WTC11 (cell line): ENCODE results near the gene TIMD4. TPM values are rescaled to one million over a fixed set of nuclear protein-coding genes. Genes with fewer than 3 reads are reported as not detected.

Experiments used
- ATAC-seq: fragments of 200-7000 bp; cut with Tn5 transposase; 2 replicates; pipeline ENCODE4 v1.10.0; 2021; ENCODE audit warnings: mild to moderate bottlenecking, moderate library complexity
- CTCF ChIA-PET: fragments of 300-600 bp; sonication (Branson Sonifier 250); formaldehyde crosslinking; loops from one replicate; lab custom pipeline; 2021; ENCODE audit warnings: antibody characterized with exemption; lab: Charles Lee
- POLR2A ChIA-PET: fragments of 350-600 bp; sonication (Branson Sonifier 250); formaldehyde crosslinking; loops from one replicate; lab custom pipeline; 2021; ENCODE audit warnings: antibody characterized with exemption; lab: Charles Lee
- DNase-seq: peaks from one replicate; pipeline ENCODE4 v3.0.0; 2021; ENCODE audit warnings: low spot score
- H3K27ac Mint-ChIP-seq: 2 replicates; pipeline ENCODE4 v1.8.0; 2021; ENCODE audit warnings: mixed read lengths
- H3K27me3 Mint-ChIP-seq: 2 replicates; pipeline ENCODE4 v1.8.0; 2021; ENCODE audit warnings: low read depth, mild to moderate bottlenecking, moderate library complexity, mixed read lengths
- H3K36me3 Mint-ChIP-seq: 2 replicates; pipeline ENCODE4 v1.8.0; 2021; ENCODE audit warnings: mixed read lengths
- H3K4me1 Mint-ChIP-seq: 2 replicates; pipeline ENCODE4 v1.8.0; 2022; ENCODE audit warnings: mixed read lengths
- H3K4me3 Mint-ChIP-seq: 2 replicates; pipeline ENCODE4 v1.8.0; 2021; ENCODE audit warnings: mild to moderate bottlenecking, moderate library complexity, mixed read lengths
- H3K9me3 Mint-ChIP-seq: 2 replicates; pipeline ENCODE4 v1.8.0; 2021; ENCODE audit warnings: mixed read lengths
- CREB1 ChIP-seq: sonication (generic); formaldehyde crosslinking; IDR thresholded peaks from 2 replicates; pipeline ENCODE4 v1.8.0; 2023; ENCODE audit warnings: mild to moderate bottlenecking, missing genetic modification reagents
- CREM ChIP-seq: sonication (generic); formaldehyde crosslinking; IDR thresholded peaks from 2 replicates; pipeline ENCODE4 v1.8.1; 2022; ENCODE audit warnings: mild to moderate bottlenecking, missing genetic modification reagents, moderate library complexity
- FOXJ3 ChIP-seq: sonication (generic); formaldehyde crosslinking; IDR thresholded peaks from 2 replicates; pipeline ENCODE4 v1.9.0; 2021; ENCODE audit warnings: missing genetic modification reagents, mild to moderate bottlenecking, borderline replicate concordance
- FOXP1 ChIP-seq: sonication (generic); formaldehyde crosslinking; IDR thresholded peaks from 2 replicates; pipeline ENCODE4 v1.8.0; 2022; ENCODE audit warnings: missing genetic modification reagents, mild to moderate bottlenecking, moderate library complexity, borderline replicate concordance
- GRHL2 ChIP-seq: fragments of 250-450 bp; sonication (Bioruptor Pico); IDR thresholded peaks from 2 replicates; pipeline ENCODE4 v1.8.0; 2022; ENCODE audit warnings: mild to moderate bottlenecking, moderate library complexity; ENCODE audit not compliant: insufficient replicate concordance, severe bottlenecking
- MXD4 ChIP-seq: fragments of 250-450 bp; sonication (Bioruptor Pico); IDR thresholded peaks from 2 replicates; pipeline ENCODE4 v1.8.0; 2021; ENCODE audit warnings: mild to moderate bottlenecking, moderate library complexity, borderline replicate concordance
- MYBL2 ChIP-seq: sonication (generic); formaldehyde crosslinking; IDR thresholded peaks from 2 replicates; pipeline ENCODE4 v1.8.1; 2023; ENCODE audit warnings: mild to moderate bottlenecking, moderate library complexity, missing genetic modification reagents
- NFYB ChIP-seq: sonication (generic); formaldehyde crosslinking; conservative IDR thresholded peaks from 2 replicates; pipeline ENCODE4 v1.8.0; 2022; ENCODE audit warnings: low read depth, missing genetic modification reagents
- SOX15 ChIP-seq: fragments of 250-450 bp; sonication (Bioruptor Pico); IDR thresholded peaks from 2 replicates; pipeline ENCODE4 v1.9.0; 2021; ENCODE audit warnings: mild to moderate bottlenecking
- TEAD1 ChIP-seq: sonication (generic); formaldehyde crosslinking; IDR thresholded peaks from 2 replicates; pipeline ENCODE4 v1.8.0; 2022; ENCODE audit warnings: mild to moderate bottlenecking, missing genetic modification reagents
- ZNF219 ChIP-seq: sonication (generic); formaldehyde crosslinking; IDR thresholded peaks from 2 replicates; pipeline ENCODE4 v1.8.0; 2023; ENCODE audit warnings: missing genetic modification reagents, mild to moderate bottlenecking, borderline replicate concordance
- ZNF317 ChIP-seq: sonication (generic); formaldehyde crosslinking; IDR thresholded peaks from 2 replicates; pipeline ENCODE4 v1.8.1; 2023; ENCODE audit warnings: low read depth, mild to moderate bottlenecking, moderate library complexity, missing genetic modification reagents, borderline replicate concordance
- ZNF423 ChIP-seq: fragments of 250-450 bp; sonication (Bioruptor Pico); IDR thresholded peaks from 2 replicates; pipeline ENCODE4 v2.1.2; 2022; ENCODE audit warnings: mild to moderate bottlenecking, moderate library complexity
- total RNA-seq: library from RNA; stranded (reverse); gene quantifications from 3 replicates; pipeline ENCODE4 v1.2.3, GENCODE V29; 2021
- TF ChIP-seq, protein P1 (sequence below): sonication (generic); formaldehyde crosslinking; IDR thresholded peaks from 2 replicates; pipeline ENCODE4 v1.8.1; 2023; ENCODE audit warnings: mild to moderate bottlenecking, missing genetic modification reagents
- TF ChIP-seq, protein P2 (sequence below): fragments of 250-450 bp; sonication (Bioruptor Pico); IDR thresholded peaks from 2 replicates; pipeline ENCODE4 v1.8.0; 2021; ENCODE audit warnings: mild to moderate bottlenecking
- TF ChIP-seq, protein P3 (sequence below): sonication (generic); formaldehyde crosslinking; IDR thresholded peaks from 2 replicates; pipeline ENCODE4 v1.8.1; 2022; ENCODE audit warnings: mild to moderate bottlenecking, missing genetic modification reagents, moderate library complexity, borderline replicate concordance
- TF ChIP-seq, protein P4 (sequence below): sonication (generic); formaldehyde crosslinking; IDR thresholded peaks from 2 replicates; pipeline ENCODE4 v1.8.1; 2023; ENCODE audit warnings: mild to moderate bottlenecking, missing genetic modification reagents, moderate library complexity
- TF ChIP-seq, protein P5 (sequence below): sonication (generic); formaldehyde crosslinking; IDR thresholded peaks from 2 replicates; pipeline ENCODE4 v1.8.0; 2022; ENCODE audit warnings: mild to moderate bottlenecking, missing genetic modification reagents
- TF ChIP-seq, protein P6 (sequence below): fragments of 250-450 bp; sonication (Bioruptor Pico); IDR thresholded peaks from 2 replicates; pipeline ENCODE4 v1.9.0; 2021; ENCODE audit warnings: moderate library complexity, mild to moderate bottlenecking, inconsistent platforms, borderline replicate concordance
- TF ChIP-seq, protein P7 (sequence below): sonication (generic); formaldehyde crosslinking; IDR thresholded peaks from 2 replicates; pipeline ENCODE4 v1.8.0; 2023; ENCODE audit warnings: missing genetic modification reagents, mild to moderate bottlenecking, borderline replicate concordance
- TF ChIP-seq, protein P8 (sequence below): sonication (generic); formaldehyde crosslinking; IDR thresholded peaks from 2 replicates; pipeline ENCODE4 v1.8.1; 2023; ENCODE audit warnings: mild to moderate bottlenecking, moderate library complexity, missing genetic modification reagents

The TIMD4 gene
- total RNA-seq, 1 experiment from 2014 or later, result 0.13 TPM

DNA sequence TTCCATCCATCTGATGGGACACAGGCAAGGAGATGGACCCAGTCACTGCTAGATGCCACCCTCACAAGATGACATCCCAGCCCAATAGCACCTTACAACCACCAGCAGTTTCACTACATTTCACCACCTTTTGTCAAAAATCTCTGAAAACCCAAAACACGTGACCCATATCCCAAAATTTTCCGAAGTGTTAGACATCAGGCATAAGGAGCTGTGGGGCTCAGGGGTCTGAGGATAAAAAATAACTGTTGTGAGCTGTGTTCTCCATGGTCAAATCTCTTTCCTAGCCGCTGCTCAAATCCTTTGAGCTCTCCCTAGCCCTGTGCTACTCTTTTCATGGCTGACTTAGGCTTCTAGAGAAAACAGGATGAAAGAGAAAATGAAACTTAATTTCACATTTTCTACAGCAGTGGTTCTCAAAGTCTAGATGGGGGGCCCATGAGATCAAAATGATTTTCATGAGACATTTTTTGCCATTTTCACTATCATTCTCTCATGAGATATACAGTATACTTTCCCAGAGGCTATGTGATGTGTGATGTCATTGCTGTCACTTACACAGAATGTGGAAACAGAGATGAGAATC is 40.7 kb downstream of the TIMD4 start:
- no peak for TF ChIP-seq TEAD1 (CRISPR knock-in tag)
- no peak for TF ChIP-seq ZNF219 (CRISPR knock-in tag)
- TF ChIP-seq, protein P1, sequence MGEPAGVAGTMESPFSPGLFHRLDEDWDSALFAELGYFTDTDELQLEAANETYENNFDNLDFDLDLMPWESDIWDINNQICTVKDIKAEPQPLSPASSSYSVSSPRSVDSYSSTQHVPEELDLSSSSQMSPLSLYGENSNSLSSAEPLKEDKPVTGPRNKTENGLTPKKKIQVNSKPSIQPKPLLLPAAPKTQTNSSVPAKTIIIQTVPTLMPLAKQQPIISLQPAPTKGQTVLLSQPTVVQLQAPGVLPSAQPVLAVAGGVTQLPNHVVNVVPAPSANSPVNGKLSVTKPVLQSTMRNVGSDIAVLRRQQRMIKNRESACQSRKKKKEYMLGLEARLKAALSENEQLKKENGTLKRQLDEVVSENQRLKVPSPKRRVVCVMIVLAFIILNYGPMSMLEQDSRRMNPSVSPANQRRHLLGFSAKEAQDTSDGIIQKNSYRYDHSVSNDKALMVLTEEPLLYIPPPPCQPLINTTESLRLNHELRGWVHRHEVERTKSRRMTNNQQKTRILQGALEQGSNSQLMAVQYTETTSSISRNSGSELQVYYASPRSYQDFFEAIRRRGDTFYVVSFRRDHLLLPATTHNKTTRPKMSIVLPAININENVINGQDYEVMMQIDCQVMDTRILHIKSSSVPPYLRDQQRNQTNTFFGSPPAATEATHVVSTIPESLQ (CRISPR knock-in tag), result no peak
- no peak for TF ChIP-seq CREM (CRISPR knock-in tag)
- no peak for TF ChIP-seq SOX15 (CRISPR knock-in tag)
- Mint-ChIP-seq H3K27ac (no peak overlapping the region), H3K27me3 (no peaks in the 10 kb centered on the region; the same call in 1 of the 2 replicates), H3K9me3 (no peaks in the 10 kb centered on the region; the same call in 1 of the 2 replicates), H3K4me3 (no peak overlapping the region), H3K4me1 (peaks cover 45% of the 10 kb centered on the region), H3K36me3 (no peaks in the 10 kb centered on the region)
- ATAC-seq, result no peak
- CTCF ChIA-PET, result no interaction called here
- no peak for DNase-seq
- POLR2A ChIA-PET, result interaction anchor here (0.6 kb wide), 1 partner anchor 227 kb away, joined by 4 read pairs; no protein-coding TSS in a partner anchor

DNA sequence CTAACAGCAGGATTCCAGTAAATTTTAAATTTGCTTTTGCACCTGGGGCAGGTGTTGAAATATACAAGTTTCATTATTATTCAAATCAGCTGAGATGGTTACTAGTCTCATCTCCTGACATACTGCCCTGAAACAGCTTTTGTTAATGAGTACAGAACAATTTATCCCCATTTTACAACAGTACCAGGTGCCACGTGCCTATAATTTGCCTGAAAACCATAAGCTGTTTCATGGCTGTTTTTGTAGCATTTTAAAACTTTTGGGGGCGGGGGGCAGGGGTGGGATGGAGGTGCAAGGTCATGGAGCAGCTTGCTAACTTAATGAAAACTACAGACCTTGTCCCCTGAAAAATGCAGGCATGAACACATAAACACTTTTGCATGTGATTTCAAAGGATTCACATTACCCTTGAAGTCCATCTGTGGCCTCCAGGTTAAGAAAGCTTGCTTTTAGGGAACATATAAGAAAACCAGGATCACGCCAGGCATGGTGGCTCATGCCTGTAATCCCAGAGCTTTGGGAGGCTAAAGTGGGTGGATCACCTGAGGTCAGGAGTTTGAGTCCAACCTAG is 42.1 kb downstream of the TIMD4 start:
- no peak overlapping the region for H3K4me3 Mint-ChIP-seq
- no peaks in the 10 kb centered on the region for H3K9me3 Mint-ChIP-seq
- ChIA-PET CTCF (no interaction called here), POLR2A (no interaction called here)
- ATAC-seq (no peak), DNase-seq (no peak)
- no peaks in the 10 kb centered on the region; the same call in 1 of the 2 replicates for H3K27me3 Mint-ChIP-seq
- H3K36me3 Mint-ChIP-seq, result 0 out of 2 replicates have a peak, but pooled peaks cover 8% of the 10 kb centered on the region
- H3K4me1 Mint-ChIP-seq, result peaks cover 54% of the 10 kb centered on the region
- H3K27ac Mint-ChIP-seq, result no peak overlapping the region
- TF ChIP-seq, protein P2, sequence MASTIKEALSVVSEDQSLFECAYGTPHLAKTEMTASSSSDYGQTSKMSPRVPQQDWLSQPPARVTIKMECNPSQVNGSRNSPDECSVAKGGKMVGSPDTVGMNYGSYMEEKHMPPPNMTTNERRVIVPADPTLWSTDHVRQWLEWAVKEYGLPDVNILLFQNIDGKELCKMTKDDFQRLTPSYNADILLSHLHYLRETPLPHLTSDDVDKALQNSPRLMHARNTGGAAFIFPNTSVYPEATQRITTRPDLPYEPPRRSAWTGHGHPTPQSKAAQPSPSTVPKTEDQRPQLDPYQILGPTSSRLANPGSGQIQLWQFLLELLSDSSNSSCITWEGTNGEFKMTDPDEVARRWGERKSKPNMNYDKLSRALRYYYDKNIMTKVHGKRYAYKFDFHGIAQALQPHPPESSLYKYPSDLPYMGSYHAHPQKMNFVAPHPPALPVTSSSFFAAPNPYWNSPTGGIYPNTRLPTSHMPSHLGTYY, result no peak
- TF ChIP-seq, protein P3, sequence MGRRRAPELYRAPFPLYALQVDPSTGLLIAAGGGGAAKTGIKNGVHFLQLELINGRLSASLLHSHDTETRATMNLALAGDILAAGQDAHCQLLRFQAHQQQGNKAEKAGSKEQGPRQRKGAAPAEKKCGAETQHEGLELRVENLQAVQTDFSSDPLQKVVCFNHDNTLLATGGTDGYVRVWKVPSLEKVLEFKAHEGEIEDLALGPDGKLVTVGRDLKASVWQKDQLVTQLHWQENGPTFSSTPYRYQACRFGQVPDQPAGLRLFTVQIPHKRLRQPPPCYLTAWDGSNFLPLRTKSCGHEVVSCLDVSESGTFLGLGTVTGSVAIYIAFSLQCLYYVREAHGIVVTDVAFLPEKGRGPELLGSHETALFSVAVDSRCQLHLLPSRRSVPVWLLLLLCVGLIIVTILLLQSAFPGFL (CRISPR knock-in tag), result no peak
- TF ChIP-seq GRHL2 (CRISPR knock-in tag) (no peak), CREB1 (no peak), FOXP1 (CRISPR knock-in tag) (no peak), MXD4 (CRISPR knock-in tag) (no peak), ZNF317 (CRISPR knock-in tag) (no peak), MYBL2 (CRISPR knock-in tag) (no peak), ZNF423 (CRISPR knock-in tag) (no peak), NFYB (no peak), TEAD1 (CRISPR knock-in tag) (no peak), FOXJ3 (CRISPR knock-in tag) (no peak)
- TF ChIP-seq, protein P4, sequence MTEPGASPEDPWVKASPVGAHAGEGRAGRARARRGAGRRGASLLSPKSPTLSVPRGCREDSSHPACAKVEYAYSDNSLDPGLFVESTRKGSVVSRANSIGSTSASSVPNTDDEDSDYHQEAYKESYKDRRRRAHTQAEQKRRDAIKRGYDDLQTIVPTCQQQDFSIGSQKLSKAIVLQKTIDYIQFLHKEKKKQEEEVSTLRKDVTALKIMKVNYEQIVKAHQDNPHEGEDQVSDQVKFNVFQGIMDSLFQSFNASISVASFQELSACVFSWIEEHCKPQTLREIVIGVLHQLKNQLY (CRISPR knock-in tag), result no peak
- TF ChIP-seq, protein P5, sequence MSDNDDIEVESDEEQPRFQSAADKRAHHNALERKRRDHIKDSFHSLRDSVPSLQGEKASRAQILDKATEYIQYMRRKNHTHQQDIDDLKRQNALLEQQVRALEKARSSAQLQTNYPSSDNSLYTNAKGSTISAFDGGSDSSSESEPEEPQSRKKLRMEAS (CRISPR knock-in tag), result no peak
- TF ChIP-seq, protein P6, sequence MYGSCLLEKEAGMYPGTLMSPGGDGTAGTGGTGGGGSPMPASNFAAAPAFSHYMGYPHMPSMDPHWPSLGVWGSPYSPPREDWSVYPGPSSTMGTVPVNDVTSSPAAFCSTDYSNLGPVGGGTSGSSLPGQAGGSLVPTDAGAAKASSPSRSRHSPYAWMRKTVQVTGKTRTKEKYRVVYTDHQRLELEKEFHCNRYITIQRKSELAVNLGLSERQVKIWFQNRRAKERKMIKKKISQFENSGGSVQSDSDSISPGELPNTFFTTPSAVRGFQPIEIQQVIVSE (CRISPR knock-in tag), result no peak
- TF ChIP-seq, protein P7, sequence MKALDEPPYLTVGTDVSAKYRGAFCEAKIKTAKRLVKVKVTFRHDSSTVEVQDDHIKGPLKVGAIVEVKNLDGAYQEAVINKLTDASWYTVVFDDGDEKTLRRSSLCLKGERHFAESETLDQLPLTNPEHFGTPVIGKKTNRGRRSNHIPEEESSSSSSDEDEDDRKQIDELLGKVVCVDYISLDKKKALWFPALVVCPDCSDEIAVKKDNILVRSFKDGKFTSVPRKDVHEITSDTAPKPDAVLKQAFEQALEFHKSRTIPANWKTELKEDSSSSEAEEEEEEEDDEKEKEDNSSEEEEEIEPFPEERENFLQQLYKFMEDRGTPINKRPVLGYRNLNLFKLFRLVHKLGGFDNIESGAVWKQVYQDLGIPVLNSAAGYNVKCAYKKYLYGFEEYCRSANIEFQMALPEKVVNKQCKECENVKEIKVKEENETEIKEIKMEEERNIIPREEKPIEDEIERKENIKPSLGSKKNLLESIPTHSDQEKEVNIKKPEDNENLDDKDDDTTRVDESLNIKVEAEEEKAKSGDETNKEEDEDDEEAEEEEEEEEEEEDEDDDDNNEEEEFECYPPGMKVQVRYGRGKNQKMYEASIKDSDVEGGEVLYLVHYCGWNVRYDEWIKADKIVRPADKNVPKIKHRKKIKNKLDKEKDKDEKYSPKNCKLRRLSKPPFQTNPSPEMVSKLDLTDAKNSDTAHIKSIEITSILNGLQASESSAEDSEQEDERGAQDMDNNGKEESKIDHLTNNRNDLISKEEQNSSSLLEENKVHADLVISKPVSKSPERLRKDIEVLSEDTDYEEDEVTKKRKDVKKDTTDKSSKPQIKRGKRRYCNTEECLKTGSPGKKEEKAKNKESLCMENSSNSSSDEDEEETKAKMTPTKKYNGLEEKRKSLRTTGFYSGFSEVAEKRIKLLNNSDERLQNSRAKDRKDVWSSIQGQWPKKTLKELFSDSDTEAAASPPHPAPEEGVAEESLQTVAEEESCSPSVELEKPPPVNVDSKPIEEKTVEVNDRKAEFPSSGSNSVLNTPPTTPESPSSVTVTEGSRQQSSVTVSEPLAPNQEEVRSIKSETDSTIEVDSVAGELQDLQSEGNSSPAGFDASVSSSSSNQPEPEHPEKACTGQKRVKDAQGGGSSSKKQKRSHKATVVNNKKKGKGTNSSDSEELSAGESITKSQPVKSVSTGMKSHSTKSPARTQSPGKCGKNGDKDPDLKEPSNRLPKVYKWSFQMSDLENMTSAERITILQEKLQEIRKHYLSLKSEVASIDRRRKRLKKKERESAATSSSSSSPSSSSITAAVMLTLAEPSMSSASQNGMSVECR, result no peak
- TF ChIP-seq, protein P8, sequence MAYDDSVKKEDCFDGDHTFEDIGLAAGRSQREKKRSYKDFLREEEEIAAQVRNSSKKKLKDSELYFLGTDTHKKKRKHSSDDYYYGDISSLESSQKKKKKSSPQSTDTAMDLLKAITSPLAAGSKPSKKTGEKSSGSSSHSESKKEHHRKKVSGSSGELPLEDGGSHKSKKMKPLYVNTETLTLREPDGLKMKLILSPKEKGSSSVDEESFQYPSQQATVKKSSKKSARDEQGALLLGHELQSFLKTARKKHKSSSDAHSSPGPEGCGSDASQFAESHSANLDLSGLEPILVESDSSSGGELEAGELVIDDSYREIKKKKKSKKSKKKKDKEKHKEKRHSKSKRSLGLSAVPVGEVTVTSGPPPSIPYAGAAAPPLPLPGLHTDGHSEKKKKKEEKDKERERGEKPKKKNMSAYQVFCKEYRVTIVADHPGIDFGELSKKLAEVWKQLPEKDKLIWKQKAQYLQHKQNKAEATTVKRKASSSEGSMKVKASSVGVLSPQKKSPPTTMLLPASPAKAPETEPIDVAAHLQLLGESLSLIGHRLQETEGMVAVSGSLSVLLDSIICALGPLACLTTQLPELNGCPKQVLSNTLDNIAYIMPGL (CRISPR knock-in tag), result no peak
